Stimulated activated CD8-positive, alpha-beta memory T cell treated with anti-CD3 and anti-CD28 coated beads, Interleukin-4, amount 100 ng/mL, for 4 hours (primary cell): ENCODE measurements around the gene ZNF764.
"Not testable (repeated sequence)": the region's sequence is repeated elsewhere in the genome, so short reads cannot be mapped to it uniquely, and the experiment has no call there.

Source experiments
- DNase-seq, 2 donors: peaks; one replicate each; pipeline ENCODE4 v3.0.0-alpha.2; 2020; ENCODE audit warnings: low read depth in 2 of 2, low spot score in 1 of 2

Gene ZNF764

DNA sequence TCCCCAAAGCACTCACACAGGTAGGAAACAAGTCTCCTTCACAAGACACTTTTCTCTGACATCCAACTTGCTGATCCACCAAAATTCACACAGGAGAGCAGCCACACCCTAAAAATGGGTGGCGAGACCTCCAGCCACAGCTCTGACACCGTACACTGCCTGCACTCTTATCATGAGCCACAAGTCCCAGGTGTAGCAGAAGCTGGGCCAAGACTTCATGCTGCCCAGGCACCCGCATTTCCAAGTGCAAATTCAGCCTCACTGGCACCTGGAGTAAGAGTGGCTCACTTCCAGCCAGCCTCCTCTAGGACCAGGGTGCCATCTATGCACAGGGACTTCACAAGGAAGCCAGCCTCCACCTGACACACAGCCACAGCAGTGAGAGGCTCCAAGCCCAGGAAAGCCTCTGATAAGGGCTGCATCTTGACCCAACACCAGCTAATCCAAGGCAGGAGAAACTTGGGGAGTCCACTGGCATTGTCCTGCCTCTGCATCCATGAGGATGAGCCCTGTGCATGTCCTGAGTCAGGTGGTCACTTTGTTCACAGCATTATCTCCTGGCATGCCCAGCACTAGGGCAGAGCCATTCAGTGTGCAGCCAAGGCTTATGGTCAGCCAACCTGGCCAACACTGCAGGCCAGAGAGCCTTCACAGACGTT lies 29.2 kb downstream of the ZNF764 start:
- DNase-seq: no peak

DNA sequence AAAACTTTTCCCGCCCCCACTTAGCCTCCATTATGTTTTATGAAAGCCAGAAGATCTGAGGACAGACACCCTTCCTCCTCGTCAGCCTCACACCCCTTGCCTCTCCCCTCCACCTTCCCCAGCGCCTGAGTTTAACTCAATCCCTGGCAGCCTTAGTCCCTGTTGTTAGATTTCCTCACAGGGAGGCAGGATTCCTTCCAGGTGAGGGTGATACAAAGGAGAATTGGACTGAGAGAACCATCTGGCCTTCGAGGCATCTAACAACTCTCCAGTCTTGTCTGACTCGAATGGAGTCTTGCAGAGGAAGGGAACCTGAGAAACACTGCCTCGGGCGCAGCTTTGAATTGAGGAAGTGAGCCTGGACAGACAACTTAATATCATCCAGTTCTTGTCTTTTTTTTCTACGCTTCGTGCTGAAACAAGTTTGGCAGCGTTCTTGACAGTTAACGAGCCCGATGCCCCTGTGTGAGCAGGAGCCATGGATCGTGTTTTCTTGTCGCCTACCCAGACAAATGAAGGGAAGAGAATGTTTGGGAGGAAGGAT lies 30.5 kb downstream of the ZNF764 start:
- DNase-seq: no peak

DNA sequence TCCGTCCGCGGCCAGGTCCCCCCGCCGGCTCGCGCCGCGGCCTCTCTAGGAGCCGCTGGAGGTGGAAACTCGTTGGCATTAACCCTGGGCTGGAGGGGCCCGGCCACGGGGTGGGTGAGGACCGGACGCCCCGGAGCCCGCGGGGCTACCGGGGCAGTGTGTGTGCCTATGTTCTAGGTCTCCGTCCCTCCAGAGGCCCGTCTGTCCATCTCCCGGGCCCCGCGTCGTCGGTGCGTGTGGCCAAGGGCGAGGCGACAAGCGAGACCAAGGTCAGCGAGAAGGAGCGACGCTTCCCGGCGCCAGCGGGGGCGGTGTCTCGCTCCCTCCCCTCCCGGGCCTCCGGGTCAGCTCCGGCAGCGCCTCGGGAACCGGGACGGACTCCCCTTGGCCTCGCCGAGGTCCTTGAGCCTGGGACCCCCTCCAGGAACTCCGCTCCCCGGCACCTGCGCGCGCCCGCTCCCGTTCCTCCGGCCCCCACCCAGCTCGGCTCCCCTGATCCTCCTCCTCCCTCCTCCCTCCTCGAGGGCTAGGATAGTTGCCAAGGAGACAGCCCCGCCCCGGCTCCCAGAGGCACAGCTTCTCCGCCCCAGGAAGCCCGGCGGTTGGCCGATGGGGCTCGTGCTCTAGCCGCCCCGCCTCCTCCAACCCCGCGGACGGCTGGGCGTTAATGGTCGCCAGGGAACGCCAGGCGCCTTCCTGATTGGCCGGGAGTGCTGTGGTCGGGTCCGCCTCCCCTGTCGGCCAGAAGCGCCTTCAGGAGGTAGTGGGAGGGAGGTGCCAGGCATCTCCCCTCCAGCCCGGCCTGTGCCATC lies 31.1 kb downstream of the ZNF764 start:
- DNase-seq: peak; percentile 64 to 85

DNA sequence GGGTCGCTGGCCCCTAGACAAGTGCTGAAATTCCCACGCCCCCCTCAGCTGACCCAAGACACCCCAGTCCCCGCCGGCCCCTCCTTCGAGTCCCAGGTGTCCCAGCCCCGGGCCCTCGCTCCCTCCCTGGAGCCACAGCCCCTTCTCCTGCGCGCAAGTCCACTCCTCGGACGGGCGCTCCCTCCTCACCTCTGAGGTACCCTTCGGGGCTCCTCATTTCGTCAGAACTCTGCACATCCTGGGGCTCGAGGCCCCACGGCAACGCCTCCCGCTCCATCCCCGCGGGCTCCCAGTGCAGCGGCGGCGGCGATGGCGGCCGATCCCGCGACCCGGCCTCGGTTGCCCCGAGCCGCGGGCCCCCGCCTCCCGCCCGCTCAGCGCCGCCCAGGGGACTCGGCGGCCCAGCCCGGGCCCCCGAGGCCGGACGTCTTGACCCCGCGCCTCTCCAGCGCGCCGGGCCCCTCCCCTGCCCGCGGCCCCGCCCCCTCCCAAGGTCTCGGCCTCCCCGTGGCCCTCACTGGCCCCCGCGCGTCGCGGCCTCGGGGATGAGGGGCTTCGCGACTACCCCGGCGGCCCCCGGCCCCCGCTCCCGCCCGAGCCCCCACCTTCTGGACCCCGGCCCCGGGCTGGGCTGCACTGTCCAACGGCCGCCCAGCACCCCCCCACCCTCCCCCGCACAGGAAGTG lies 31.9 kb downstream of the ZNF764 start, which contains the start of gene ZNF768:
TSS of gene ZNF768 (minus strand) at position 430 of the 686 bp plus-strand sequence. CDS start at position 277, 153 bp downstream.
- DNase-seq: no peak

DNA sequence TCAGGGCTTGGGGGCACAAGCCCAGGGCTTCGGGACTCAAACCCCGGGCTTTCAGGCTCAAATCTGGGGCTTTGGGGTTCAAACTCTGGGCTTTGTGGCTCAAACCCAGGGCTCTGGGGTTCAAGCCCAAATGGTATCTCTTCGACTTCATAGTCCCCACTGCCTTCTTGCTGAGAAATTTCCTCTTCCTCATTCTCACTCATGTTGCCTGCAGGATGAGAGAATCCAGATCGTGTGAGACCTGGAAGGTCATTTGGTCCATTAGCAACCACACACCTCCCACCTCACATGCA lies 32.4 kb downstream of the ZNF764 start:
- DNase-seq: no peak

DNA sequence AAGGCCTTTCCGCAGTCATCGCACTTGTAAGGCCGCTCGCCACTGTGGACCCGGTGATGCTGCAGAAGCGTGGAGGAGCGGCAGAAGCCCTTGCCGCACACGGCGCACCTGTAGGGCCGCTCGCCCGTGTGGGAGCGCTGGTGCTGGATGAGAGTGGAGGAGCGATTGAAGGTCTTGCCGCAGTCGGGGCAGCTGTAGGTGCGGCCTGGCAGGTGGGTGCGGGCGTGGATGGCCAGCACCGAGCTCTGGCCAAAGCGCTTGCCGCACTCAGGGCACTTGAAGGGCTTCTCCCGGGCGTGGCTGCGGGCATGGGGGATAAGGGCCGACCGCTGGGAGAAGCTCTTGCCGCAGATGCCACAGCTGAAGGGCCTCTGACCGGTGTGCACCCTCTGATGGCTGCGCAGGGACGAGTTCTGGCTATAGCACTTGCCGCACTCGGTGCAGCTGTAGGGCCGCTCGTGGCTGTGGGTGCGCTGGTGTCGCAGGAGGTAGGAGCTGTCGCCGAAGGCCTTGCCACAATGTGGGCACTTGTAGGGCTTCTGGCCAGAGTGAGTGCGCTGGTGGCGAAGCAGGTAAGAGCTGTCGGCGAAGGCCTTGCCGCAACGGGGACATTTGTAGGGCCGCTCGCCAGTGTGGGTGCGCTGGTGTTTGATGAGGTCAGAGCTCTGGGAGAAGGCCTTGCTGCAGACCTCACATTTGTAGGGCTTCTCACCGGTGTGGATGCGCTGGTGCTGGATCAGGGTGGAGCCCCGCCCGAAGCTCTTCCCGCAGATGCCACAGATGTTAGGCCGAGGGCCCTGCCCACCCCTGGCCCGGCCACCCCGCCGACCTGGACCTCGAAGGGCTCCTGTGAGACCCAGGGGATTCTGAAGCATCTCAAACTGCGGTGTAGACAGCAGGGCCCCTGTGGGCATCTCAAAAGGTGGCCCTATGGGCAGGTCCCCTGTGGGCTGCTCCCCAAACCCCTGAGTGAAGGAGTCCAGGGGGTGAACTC lies 33.3 kb downstream of the ZNF764 start:
- no peak for DNase-seq

DNA sequence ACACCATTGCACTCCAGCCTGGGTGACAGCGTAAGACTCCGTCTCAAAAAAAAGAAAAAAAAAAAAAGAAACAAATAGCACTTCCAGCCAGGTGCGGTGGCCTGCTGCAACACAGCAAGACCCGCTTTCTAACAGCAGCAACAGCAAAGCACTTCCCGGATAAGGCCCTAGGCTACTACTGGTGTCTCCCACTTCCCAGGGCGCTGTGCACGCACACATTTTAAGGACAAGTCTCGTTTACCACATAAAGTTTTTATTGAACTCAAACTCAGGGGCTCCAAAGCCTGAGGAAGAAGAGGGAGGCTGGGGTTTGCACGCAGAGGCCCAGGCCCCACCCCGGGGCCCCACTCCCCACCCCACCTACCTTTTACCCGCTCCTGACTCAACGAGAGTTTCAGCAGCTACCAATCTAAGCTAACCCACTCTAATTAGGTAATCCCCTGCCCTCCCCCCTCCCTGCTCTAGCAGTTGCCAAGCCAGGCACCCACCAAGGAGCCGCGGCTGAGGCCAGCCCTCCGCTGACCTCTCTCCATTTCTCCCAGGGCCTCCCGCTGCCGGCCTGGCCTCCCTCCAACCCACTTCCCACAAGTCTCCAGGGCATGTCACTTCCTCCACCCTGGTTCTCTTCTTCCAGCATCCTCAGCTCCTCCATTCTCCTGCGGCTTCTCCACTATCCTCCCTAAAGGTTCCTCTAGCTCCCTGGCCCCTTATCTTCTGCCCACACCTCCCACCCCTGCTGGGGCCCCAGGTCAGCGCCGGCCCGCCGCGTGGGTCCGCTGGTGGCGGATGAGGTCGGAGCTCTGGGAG lies 34.2 kb downstream of the ZNF764 start:
- DNase-seq: no peak

DNA sequence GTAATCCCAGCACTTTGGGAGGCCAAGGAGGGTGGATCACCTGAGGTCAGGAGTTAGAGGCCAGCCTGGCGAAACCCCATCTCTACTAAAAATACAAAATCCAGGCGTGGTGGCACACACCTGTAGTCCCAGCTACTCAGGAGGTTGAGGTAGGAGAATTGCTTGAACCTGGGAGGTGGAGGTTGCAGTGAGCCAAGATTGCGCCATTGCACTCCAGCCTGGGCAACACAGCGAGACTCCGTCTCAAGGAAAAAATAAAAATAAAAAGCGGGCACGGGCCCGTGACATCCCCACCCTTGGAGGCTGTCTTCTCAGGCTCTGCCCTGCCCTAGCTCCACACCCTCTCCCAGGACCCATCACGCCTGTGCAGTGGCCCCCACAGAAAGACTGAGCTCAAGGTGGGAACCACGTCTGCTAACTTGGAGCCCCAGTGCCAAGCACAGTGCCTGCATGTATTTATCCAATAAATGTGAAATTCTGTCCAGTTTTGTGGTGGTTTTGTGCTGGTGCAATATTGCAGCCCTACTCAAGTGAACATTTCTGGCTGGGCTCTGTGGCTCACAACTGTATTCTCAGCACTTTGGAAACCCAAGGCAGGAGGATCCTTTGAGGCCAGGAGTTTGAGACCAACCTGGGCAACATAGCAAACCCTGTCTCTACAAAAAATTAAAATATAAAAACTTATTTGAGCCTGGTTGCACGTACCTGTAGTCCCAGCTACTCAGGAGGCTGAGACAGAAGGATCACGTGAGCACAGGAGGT lies 35.3 kb downstream of the ZNF764 start:
- not testable (repeated sequence) for DNase-seq

DNA sequence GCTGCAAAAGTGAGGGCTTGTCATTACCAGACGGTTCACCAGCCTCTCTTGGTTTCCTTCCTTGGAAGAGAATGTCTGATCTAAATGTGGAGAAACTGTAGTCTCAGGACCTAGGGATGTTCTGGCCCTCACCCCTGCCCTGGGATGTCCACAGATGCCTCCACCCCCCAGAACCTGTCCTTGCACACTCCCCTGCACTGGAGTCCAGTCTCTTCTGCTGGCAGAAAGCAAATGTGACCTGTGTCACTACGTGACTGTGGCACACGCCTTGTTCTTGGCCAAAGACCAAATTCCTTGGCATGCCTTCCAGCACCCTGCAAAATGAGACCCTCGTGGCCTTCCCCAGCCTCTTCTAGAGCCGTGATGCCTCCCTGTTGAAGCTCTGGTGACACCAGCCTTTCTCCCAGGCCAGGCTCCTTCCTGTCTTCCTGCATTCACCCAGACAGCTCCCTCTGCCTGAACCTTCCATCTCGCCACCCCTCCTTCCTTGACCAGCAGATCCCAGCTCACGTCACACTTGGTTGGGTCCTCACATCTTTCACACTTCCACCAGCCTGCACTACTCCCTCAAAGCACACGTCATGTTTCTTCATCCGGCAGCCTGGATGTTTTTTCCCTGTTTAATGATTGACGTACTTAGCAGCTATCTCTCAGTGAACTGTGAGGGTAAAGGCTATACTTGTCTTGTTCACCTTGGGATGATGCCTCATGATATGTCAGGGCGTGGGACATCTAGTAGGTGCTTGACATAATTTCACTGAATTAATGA lies 36.1 kb downstream of the ZNF764 start:
- no peak for DNase-seq

DNA sequence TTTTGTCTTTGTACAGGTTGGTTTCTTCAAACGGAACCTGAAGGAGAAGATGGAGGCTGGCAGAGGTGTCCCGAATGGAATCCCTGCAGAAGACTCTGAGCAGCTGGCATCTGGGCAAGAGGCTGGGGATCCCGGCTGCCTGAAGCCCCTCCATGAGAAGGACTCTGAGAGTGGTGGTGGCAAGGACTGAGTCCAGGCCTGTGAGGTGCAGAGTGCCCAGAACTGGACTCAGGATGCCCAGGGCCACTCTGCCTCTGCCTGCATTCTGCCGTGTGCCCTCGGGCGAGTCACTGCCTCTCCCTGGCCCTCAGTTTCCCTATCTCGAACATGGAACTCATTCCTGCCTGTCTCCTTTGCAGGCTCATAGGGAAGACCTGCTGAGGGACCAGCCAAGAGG lies 36.7 kb downstream of the ZNF764 start:
- DNase-seq: no peak

DNA sequence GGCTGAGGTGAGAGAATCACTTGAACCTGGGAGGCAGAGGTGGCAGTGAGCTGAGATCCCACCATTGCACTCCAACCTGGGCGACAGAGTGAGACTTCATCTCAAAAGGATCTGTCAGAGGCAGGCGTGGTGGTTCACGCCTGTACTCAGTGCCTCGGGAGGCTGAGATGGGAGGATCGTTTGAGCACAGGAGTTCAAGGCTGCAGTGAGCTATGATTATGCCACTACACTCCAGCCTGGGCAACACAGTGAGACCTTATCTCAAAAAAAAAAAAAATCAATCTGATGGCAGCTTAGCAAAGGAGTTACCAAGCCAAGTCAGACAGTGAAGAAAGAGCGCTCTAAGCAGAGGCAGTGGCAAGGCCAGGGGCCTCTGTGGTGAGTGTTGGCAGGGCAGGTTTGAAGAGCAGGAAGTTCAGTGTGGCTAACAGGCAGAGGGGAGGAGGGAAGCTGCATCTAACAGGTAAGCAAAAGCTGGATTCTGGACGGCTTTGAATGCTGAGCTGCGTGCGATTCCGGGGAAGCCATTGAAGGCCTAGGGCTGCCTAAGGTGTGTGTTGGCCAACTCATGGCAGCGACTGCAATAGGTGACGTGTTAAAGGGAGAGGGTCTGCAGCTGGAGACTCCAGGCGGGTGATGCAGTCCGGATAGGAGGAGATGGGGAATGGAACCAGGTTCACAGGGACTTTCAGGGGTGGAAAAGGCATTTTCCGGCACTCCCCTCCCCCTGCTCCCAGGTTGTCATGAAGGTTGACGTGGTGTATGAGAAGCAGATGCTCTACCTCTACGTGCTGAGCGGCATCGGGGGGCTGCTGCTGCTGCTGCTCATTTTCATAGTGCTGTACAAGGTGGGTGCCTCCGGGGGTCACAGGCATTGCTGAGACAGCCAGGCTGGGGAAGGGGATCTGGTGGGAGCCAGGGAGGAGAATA lies 38.8 kb downstream of the ZNF764 start:
- DNase-seq: no peak

DNA sequence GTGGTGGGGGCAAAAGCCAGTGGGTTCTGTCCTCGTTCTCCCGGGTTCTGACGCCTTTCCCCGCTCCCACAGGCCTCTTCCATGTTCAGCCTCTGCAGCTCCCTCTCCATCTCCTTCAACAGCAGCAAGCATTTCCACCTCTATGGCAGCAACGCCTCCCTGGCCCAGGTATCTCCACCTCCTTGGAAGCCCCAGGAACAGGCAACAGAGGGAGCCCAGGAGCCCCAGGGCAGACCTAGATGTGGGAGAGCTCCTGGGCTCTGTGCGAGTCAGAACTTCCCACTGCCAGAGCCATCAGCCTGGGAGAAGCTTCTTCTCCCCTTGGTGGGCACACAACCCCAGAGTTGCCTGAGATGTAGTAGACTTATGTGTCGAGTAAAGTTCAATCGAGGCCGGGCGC lies 39.6 kb downstream of the ZNF764 start:
- DNase-seq: no peak

DNA sequence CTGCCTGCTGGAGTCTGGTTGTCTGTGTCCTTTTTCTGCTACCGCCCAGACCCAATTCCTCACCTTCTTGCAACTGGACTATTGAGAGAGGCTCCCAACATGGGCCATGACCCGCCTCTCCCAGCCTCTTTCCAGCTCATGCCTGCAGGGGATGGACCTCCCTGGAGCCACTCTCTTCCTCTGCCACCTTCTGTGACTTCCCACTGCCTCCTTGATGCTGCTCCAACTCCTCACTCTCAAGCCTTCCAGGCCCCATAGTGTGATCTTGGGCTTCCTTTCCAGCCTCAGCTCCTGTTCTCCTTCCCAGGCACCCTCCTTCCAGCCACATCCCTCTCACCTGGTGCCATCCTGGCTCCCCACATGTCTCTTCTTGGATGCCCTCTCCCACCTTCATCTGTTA lies 42.9 kb downstream of the ZNF764 start:
- no peak for DNase-seq

DNA sequence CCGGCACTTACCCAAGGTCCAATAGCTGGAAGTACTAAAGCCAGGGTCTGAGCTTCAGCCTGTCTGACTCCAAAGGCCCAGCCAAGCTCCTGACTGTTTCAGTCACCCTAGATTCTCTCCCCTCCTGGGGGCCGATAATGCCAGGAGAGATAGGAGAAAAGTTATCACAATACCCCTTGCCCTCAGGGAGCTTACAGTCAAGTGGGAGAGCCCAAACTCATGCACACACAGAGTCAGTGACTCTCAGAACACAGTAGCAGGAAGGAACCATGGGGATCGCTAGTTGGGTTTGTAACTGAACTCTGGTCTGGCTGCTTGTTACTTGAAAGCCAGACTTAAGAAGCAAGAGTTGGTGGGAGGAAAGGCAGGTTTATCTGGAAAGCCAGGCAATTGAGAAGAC lies 46.7 kb downstream of the ZNF764 start:
- DNase-seq: no peak

DNA sequence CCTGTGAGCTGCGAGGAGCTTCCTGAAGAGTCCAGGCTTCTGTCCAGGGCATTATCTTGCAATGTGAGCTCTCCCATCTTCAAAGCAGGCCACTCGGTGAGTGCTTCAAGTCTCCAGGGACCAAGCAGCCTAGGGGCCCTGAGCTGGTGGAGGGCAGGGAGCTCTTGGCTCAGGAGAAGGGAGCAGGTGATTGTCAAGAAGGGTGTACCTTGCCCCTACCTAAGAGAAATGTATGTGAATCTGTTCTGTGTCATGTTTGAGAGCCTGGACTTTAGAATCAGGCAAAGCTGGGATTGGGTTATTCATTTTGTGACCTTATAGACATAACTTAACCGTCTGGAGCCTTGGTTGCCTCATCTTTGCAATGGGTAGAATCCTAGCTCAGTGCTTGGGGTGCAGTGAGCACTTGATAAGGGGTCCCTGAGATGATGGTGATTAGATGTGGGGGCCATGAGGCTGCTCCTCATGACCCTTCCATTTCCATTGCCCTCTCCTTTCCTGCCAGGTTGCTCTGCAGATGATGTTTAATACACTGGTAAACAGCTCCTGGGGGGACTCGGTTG lies 47.7 kb downstream of the ZNF764 start:
- DNase-seq: no peak

DNA sequence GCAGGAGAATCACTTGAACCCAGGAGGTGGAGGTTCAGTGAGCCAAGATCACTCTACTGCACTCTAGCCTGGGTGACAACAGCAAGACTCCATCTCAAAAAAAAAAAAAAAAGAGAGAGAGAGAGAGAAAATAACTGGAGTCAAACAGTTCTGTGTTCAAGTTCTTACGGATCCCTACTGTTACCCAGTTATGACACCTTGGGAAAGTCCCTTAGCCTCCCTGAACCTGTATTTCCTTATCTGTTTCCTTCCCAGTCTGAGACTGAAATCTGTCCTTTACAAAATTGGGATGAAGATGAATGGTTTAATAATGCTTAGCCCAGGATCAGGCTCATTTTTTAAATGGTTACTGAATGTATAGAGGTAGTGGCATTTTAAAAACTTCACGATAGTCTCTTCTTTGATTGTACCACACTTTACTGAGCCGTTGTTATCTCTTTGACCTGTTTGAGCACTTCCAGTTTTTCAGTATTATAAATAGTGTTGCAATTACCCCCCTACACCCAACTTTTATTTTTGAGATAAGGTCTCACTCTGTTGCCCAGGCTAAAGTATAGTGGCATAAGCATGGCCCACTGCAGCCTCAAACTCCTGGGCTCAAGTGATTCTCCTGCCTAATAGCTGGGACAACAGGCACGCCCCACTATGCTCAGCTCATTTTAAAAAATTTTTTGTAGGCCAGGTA lies 49.0 kb downstream of the ZNF764 start:
- DNase-seq: no peak
